OCI-M1 (cell line): ENCODE measurements around the gene RIC8B.

Experiments used
- DNase-seq: peaks from one replicate; lab custom pipeline; 2025; lab: John Stamatoyannopoulos, UW

The RIC8B gene

GRCh38 chr12:106758349-106759110 lies 16.0 kb upstream of the RIC8B start:
- no peak for DNase-seq

DNA sequence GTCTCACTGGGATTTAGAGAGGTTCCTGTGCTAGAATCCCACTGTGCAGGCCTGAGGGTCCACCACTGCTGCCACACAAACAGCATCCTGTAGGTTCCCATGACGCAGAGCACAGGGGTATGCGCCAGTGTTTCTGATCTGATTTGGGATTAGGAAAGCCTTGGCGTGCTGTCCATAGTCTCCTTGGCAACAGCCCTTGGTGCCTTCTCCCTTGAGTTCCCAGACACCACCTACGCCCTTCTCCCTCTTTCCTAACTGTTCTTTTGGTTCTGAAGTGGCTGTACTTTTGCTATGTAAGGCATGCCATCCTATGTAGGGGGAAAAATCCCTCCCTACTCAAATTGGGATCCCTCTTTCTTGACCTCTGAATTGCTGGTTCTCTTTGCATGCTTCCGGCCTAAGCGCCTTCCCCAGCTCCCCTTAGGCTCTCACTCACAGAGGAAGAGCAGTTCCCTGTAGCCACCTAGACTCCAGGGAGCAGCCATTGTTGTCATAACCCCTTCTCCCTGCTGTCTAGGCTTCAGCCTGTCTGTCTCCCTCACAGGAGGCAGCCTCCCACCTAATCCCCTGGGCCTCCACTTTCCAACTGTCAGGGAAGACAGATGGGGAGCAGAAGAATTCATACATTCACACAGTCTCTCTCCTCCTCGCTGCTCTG lies 14.8 kb upstream of the RIC8B start:
- DNase-seq, result no peak

DNA sequence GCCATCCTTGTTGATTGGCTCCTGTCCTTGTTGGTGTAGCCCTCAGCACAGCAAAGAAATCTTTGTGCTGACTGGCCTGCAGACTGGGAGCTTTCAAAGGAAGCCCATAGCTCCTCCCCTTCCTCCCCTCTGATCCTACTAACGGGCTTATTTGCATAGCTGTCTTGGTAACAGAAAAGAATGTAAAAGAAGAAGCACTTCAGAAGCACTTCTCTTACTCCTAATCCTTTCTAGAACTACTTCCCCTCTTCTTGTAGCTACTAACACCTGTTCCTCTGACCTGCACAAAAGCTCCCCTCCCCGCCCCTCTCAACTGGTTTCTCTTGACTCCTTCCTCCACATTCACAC lies 14.3 kb upstream of the RIC8B start:
- peak; percentile 33 for DNase-seq

DNA sequence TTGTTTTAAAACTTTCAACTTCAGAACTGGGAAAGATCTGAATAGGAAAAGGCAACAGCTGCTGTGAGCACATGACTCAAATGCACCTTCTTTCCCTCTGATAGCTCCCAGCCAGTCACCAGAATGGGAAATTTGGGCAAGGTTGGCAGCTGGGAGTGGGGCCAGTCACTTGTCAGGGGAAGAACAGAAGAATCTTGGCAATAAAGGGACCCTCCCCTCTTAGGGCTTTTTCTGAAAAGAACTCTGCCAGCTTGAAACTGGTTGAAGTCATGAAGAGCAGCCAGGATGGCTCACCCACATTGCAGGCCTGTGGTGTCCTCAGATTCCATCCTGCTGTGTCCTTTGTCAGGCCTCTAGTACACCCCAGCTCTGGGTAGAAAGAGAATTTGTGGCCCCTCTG lies 10.3 kb upstream of the RIC8B start:
- DNase-seq, result no peak

GRCh38 chr12:106764738-106765137 lies 9.7 kb upstream of the RIC8B start:
- DNase-seq, result no peak

DNA sequence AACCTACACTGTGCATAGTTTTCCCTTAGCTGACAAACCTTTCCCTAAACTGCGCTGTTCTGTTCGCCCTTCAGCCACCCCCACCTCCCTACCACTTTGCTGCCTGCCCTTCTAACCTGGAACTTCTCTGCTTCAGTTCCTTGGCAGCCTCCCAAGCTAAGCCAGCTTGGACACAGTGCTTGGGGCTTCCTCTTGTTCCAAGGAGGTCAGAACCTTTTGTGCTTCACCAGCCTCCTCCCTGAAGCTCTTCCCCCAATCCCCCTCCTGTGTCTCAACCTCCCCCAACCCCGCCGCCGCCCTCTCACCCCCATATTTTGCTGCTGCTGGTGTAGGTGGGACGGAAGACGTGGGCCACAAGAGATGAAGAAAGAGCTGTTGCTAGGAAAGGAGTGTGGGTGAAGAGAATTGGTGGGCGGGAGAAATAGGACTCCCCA lies 8.1 kb upstream of the RIC8B start:
- no peak for DNase-seq

GRCh38 chr12:106767206-106767605 lies 7.3 kb upstream of the RIC8B start:
- DNase-seq, result no peak

DNA sequence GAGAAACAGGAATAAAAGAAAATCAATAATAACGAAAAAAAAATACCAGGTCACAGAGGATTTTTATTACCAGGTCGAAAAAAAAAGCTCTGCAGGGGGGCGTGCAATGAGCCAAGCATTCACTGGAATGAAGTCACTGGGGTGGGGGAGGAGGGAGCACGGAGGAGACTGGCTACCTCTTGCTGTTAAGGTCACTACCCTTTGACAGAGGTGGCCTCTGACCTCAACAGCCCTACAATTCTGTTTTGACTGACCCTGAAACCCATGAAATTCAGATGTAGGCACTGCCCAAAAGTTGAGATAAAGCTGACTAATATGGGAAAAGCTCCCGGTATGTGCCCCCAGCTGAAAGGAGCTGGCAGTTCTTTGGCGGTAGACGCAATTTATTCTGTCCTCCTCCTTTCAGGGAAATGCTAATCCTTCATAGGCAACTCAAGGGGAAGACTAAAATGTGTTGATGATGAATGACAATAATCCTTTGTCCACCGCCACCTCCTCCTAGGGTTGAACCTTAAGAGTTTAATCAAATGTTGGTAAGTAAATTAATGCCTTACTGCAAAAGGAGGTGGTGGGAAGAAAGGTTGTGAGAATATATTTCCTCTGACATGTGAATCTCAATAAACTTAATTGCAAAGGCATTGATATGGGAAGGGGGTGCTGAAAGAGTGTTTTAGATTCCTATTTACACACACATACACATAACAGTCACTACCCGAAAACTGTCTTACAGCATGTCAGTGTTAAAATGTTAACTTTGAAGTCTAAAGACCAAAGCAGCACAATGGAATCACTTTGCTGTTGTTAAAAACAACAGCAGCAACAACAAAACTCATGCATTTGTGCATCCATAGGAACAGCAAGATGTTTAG lies 6.3 kb upstream of the RIC8B start:
- no peak for DNase-seq

DNA sequence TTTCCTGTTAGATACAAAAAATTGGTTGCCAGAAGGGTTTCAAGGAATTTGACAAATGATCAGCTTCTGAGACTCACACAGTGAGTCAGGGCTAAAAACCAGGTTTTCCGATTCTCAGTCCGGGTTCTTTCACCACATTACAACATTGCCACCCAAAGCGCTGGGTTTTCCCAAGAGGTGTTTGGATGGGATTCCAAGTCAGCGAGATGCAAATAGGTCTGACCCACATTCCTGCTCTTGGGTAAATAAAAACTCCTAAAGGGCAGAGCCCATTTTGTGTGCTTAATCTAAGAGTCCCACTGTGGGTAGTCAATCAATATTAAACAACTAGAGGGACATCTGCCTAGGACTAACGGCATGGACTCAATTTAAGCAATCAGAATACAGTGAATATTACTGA lies 5.4 kb upstream of the RIC8B start:
- DNase-seq, result no peak

DNA sequence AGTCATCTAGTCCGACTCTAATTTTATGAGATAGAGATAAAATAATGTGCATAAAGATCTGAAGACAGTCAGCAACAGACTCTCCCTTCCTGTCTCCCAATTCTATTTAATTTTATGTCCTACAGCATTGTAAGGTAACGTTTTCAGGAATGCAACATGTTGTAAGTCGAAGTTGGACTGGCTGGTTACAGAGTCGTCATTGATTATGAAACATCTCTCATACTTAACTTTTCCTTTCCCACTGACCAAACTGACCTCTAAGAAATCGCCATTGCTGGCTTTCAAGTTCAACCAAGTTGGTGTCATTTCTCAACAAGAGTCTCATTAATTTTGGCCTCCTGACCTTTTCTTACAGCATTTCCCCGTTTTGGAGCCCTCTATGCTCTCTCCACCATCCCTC lies 4.9 kb upstream of the RIC8B start:
- no peak for DNase-seq

GRCh38 chr12:106771425-106771824 lies 3.1 kb upstream of the RIC8B start:
- DNase-seq, result no peak

DNA sequence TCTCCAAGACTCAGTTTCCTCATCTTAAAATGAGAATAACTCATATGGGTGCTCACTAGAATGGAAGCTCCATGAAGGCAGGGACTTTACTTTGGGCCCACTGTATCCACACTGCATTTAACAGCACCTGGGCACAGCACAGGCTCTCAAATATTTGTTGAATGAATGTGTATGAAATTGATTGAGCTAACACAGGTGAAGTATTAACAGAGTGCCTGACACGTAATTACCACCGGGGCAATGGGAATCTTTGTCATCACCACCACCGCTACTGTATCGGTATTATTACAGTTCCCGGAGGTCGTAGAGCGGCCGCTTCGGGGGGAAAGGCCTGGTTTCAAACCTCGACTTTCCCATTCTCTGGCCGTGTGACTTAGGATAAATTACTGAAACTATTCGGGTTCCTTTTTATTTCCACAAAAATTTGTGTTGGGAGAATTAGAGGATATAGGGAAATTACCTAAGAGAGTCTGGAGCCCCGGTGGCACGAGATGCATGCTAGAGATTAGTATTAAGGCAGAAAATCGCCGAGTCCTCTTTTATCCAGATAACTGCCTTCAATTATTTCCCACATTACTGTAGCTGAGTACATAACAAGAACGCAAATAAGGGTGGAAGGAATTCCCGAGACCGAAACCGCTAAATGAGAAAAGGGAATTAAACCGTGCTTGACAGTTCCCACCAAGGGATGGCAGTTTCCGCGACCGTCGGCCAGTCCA lies 1.0 kb upstream of the RIC8B start:
- DNase-seq, result peak; percentile 17

DNA sequence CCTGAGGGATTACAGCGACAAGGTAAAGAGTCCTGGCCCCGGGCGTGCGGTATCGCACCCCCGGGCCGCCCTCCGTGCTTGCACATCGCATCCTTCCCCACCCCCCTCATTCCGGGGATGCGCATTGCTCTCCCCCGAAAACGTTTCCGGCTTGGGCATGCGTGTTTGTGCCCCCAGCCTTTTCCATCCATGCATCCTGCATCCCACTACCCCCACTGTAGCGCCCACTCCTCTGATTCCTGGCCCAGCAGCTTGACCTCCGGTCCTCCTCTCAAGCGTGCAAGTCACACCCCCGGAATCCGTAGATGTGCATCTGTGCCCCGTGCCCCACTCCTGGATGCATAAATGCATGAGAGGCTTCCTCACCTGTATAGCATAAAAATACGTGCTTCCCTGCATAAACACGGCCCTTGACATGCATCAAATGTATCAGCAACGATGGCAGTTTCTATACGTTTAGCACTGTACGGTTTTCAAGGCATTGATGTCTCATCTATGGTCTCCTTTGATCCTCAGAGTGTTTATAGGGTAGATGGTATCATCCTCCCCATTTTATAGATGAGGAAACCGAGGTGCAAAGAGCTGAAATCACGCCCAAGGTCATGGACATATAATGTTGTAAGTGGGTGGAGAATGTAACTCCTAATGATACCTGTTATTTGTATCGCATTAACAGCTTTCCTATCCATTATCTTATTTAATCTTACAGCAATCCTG lies 484 bp downstream of the RIC8B start:
- no peak for DNase-seq

- no peak for DNase-seq
Measured at GRCh38 chr12:106776897-106777296, 2.4 kb downstream of the RIC8B start.

DNA sequence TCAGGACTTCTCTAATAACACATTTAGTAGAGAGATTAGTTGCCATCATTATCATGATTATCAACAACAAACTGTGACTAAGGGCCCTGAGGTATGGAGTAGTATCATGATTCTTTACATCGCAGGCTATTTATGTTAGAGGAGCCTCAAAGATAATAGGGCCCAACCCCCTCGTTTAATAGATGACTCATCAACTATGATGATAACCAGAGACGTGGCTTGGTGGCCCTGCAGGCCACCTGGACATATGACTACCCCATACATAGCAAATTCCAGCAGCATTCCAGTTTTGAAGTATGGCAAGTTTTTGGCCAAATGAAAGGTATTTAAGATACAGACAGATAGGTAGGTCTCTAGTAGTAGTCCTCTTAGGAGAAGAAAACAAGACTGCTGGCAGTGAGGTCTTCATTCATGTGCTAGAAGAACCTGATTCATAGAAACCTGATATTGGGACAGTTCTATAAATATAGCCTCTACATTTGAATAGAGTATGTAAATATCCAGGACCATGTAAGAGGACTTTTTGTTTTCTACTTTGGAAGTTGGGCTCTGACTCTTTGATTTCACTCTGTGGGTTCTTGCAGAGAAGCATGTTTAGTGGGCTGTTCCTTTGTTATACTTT lies 5.6 kb downstream of the RIC8B start:
- DNase-seq, result peak; percentile 42

DNA sequence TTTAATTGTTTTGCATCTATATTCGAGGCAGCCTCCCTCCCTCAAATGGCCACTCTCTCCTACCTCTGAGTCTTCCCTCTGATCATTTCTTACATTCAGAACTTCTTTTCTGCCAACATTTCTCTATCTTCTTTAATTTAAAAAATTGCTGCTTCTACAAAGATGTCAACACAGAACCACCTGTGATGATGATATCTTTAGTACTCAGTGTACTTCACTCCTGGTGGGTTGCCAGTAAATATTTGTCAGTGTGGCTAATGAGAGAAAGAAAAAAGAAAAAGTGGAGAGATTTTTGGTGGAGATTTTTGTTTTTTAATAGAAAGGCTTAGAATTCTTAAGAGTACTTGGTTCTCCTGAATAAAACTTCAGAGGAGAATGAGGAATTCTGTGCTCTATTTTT lies 8.1 kb downstream of the RIC8B start:
- DNase-seq, result no peak

DNA sequence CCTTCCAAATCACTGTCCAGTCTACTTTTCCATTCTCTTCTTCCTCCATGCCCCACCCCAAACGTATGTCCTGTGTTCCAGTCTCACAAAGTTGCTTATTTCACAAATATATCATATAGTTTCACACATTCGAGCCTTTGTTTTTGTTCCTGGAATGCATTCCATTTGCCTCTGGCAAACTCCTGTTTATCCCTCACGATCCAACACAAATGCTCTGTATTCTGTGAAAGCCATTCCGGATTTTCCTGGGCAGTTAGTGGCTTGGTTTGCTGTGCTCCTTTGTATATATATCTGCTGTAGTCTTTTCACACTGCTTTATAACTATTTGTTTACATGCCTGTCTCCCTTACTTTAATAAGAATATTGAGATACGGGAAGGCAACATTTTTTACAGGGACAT lies 9.0 kb downstream of the RIC8B start:
- no peak for DNase-seq

DNA sequence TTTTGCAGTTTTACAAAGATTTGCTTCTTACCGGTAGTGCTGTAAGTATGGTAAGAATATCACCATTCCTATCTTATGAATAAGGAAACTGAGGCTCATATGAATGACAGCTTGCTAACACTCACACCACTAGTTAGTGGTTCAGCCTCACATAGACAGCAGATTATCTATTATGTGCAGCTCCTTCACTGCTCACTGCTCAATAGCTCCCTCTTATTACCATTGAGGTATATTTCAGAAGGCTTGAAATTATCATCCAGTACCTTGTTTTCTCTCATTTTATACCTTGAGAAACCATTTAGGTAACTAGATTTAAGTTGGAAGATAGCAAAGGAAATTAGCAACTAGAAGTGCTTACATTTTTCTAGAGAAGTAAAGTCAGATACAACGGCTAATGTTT lies 15.5 kb downstream of the RIC8B start:
- peak; percentile 9 for DNase-seq

- no peak for DNase-seq
Measured at GRCh38 chr12:106791531-106791930, 17.0 kb downstream of the RIC8B start.

DNA sequence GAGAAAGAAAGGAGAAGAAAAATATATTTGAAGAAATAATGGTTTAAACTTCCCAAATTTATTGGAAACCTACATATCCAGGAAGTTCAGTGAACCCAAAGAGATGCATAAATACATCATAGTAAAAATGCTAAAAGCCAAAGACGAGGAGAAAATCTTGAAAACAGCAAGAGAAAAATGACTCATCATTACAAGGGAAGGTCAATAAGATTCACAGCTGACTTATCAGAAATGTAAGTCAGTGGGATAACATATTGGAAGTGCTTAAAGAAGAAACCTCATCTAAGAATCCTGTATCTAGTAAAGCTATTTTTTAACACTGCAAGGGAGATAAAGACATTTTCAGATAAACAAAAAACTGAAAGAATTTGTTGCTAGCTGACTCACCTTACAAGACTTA lies 19.9 kb downstream of the RIC8B start:
- no peak for DNase-seq

DNA sequence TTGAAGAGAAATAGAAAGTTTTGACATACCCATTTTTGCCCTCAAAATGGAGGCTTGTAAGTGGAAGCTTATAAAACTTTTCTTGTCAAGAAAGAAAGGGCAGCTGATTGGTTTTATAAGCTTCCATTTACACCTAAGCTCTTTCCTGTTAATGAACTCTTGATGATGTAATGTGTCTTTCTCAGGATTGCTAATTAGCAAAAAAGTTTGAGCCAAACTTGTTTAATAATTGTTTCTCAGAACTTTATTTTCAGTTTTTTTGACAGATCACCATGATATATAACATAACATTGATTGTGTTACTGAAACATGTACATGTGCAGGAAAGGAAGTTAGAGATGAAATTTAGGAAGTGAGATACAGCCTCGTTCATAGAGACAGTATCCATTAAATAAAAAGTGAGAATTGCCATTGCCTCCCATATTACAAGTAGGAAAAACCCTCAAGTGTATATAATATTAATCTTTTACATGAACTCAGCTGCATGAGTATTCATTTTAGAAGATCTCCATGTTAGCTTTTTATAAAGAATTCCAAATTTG lies 26.8 kb downstream of the RIC8B start:
- DNase-seq, result no peak
